Measurements from ENCODE around the gene ESR2. TPM values are rescaled to one million over a fixed set of nuclear protein-coding genes. Genes with fewer than 3 reads are reported as not detected.

ESR2 gene
- total and polyA plus RNA-seq, 2 of the 8 experiments (the other 6 are each of a cell fraction or from before 2014, with no cell fraction given), result 0.19 to 0.23 TPM

- peaks cover 0 to 3% (median 2%) of the 10 kb centered on the region in 4 experiments; a peak in 3 of 7 replicates for H3K4me1 ChIP-seq (replicated peaks in 1 of 4; ENCODE audit: control insufficient read depth in 3 of 4, insufficient read depth in 4 of 4, low read length in 3 of 4)
- H3K9me3 ChIP-seq (ENCODE audit: insufficient read depth in 2 of 2, low read depth in 1 of 2, low read length in 1 of 2), result no peaks in the 10 kb centered on the region
- H4K8ac ChIP-seq (ENCODE audit: extremely low read depth, insufficient read depth, low read length), result no peak overlapping the region
- CTCF ChIA-PET (ENCODE audit: partially characterized antibody), result interaction anchor here (0.6 to 5.4 kb wide), 39 partner anchors 9 to 495 kb away, joined by 3 to 49 read pairs (median 4); partner anchors contain the start of gene MTHFD1
- peak; percentile 51 to 97 for DNase-seq (ENCODE audit: low read depth in 1 of 2, low spot score in 2 of 2)
- H3K14ac ChIP-seq (ENCODE audit: insufficient read length), result no peak overlapping the region
- no peaks in the 10 kb centered on the region for H3K79me1 ChIP-seq (ENCODE audit: low read depth, low read length)
- peak overlapping the region; percentile 86 to 89 for H3K4me2 ChIP-seq (ENCODE audit: insufficient read depth in 1 of 2, low read depth in 2 of 2, low read length in 2 of 2)
- H2BK12ac ChIP-seq (ENCODE audit: low read depth, low read length), result no peak overlapping the region
- no peak overlapping the region for H3K4ac ChIP-seq (replicated peaks; ENCODE audit: insufficient read length, low read depth, low read length)
- no peak overlapping the region for H2BK15ac ChIP-seq (ENCODE audit: low read length)
- H3K4me3 ChIP-seq (ENCODE audit: extremely low read depth in 1 of 4, insufficient read depth in 2 of 4, low read depth in 3 of 4, low read length in 4 of 4), result peak overlapping the region; percentile 20 to 60 (median 52)
- H3K23ac ChIP-seq (ENCODE audit: insufficient read length), result no peak overlapping the region
- no peak overlapping the region for H3K18ac ChIP-seq (ENCODE audit: extremely low read depth, low read length)
- H3K56ac ChIP-seq (replicated peaks; ENCODE audit: insufficient read length, low read depth, low read length), result no peak overlapping the region
- no peak overlapping the region for H2AK5ac ChIP-seq (ENCODE audit: low read depth, low read length)
- H2BK120ac ChIP-seq (replicated peaks; ENCODE audit: low read depth, low read length), result no peak overlapping the region
- no peak overlapping the region for H3K9ac ChIP-seq (replicated peaks in 1 of 4; ENCODE audit: extremely low read depth in 1 of 4, low read depth in 3 of 4, low read length in 3 of 4)
- H4K5ac ChIP-seq (ENCODE audit: insufficient read length, low read depth, low read length), result no peak overlapping the region
- H3K27ac ChIP-seq (ENCODE audit: low read depth, low read length), result no peak overlapping the region
- H4K20me1 ChIP-seq (replicated peaks in 1 of 2; ENCODE audit: control insufficient read depth in 1 of 2, insufficient read depth in 2 of 2, low read length in 2 of 2), result no peaks in the 10 kb centered on the region
- POLR2A ChIA-PET (ENCODE audit: partially characterized antibody), result interaction anchor here (0.8 to 2.0 kb wide), 3 partner anchors 10 to 210 kb away, joined by 3 to 4 read pairs (median 3); partner anchors contain the start of gene ZBTB1
- no peak overlapping the region for H2BK5ac ChIP-seq (ENCODE audit: low read depth, low read length)
- H3K23me2 ChIP-seq (ENCODE audit: low read depth, low read length), result peaks cover 11% of the 10 kb centered on the region; the same call in 1 of the 2 replicates
- H2AFZ ChIP-seq (ENCODE audit: low read length), result peak overlapping the region; percentile 81
- no peak overlapping the region for H4K91ac ChIP-seq (replicated peaks; ENCODE audit: insufficient read length, low read length)
- no peak overlapping the region for H2BK20ac ChIP-seq (ENCODE audit: low read length)
- peaks cover 0 to 20% (median 16%) of the 10 kb centered on the region in 4 experiments; a peak in 6 of 7 replicates for H3K27me3 ChIP-seq (replicated peaks in 1 of 4; ENCODE audit: control insufficient read depth in 3 of 4, extremely low read depth in 1 of 4, insufficient read depth in 3 of 4, low read length in 3 of 4)
- WGBS, 2 experiments (ENCODE audit: extremely low coverage in 1 of 2, insufficient coverage in 1 of 2, insufficient read length in 1 of 2, insufficient replicate concordance in 2 of 2, low coverage in 1 of 2, low lambda C conversion rate in 2 of 2, missing lambda C conversion rate in 1 of 2), result 15% methylated on average over 20 of the region's 20 CpGs; no CpG with 5 or more reads in 1 of the 2 experiments
- FAIRE-seq, result no peak
- H3K79me2 ChIP-seq (ENCODE audit: control insufficient read depth in 1 of 2, insufficient read depth in 2 of 2, low read length in 2 of 2), result no peaks in the 10 kb centered on the region
- no peaks in the 10 kb centered on the region for H3K36me3 ChIP-seq (ENCODE audit: control insufficient read depth in 2 of 4, insufficient read depth in 4 of 4, low read length in 3 of 4)
- TF ChIP-seq ASH2L (IDR thresholded peaks at IDR 0.05; ENCODE audit: low read length), result no peak
- peak; percentile 84 to 91 for TF ChIP-seq RAD21 (IDR thresholded peaks at IDR 0.05 in 1 of 2, conservative IDR thresholded peaks at IDR 0.05 in 1 of 2; ENCODE audit: low read depth in 2 of 2, low read length in 2 of 2)
- no peak for TF ChIP-seq FOSL1 (IDR thresholded peaks at IDR 0.05; ENCODE audit: insufficient read depth, low read depth, low read length)
- peak in 1 of 2 experiments; percentile 56; a peak in 2 of 4 replicates for TF ChIP-seq SIN3A (conservative IDR thresholded peaks at IDR 0.05 in 1 of 2, IDR thresholded peaks at IDR 0.05 in 1 of 2; ENCODE audit: low read depth in 1 of 2, low read length in 2 of 2)
- TF ChIP-seq SIRT6 (IDR thresholded peaks at IDR 0.05; ENCODE audit: low read length), result no peak
- no peak for TF ChIP-seq KDM5A (IDR thresholded peaks at IDR 0.05; ENCODE audit: low read length)
- TF ChIP-seq PHF8 (conservative IDR thresholded peaks at IDR 0.05; ENCODE audit: low read depth, low read length), result no peak
Measured at GRCh38 chr14:64294672-64295413, 672 bp upstream of the ESR2 start.
